ENCODE measurements around the gene CDC42BPG. TPM values are rescaled to one million over a fixed set of nuclear protein-coding genes. Genes with fewer than 3 reads are reported as not detected.

The CDC42BPG gene
- total and polyA plus RNA-seq, 10 of the 15 experiments (the other 5 are each of a cell fraction or from before 2014, with no cell fraction given), result 0.02 to 1.3 (median 0.09) TPM; not detected in 1

GRCh38 chr11:64850979-64851567, 6.6 kb upstream of the CDC42BPG start (continued):
- no peak for TF ChIP-seq EZH2 (IDR thresholded peaks at IDR 0.05; ENCODE audit: borderline replicate concordance, control insufficient read depth, low read depth, low read length)
- TF ChIP-seq BMI1 (IDR thresholded peaks at IDR 0.05; ENCODE audit: borderline replicate concordance), result no peak; the same call in 1 of the 2 replicates
- TF ChIP-seq HDAC6 (IDR thresholded peaks at IDR 0.05; ENCODE audit: unreplicated experiment), result no peak
- TF ChIP-seq CBFB (IDR thresholded peaks at IDR 0.05; ENCODE audit: low read depth), result peak; percentile 93
- no peak for TF ChIP-seq HSF1 (IDR thresholded peaks at IDR 0.05; ENCODE audit: low read depth, low read length)
- peak; percentile 38; the same call in 1 of the 2 replicates for TF ChIP-seq RAD21 (IDR thresholded peaks at IDR 0.05; ENCODE audit: insufficient read depth, low read depth, low read length)
- no peak for TF ChIP-seq BRCA1 (IDR thresholded peaks at IDR 0.05; ENCODE audit: low read depth, low read length)
- TF ChIP-seq STAT1 (conservative IDR thresholded peaks at IDR 0.05), result peak; percentile 31; the same call in 1 of the 2 replicates
- TF ChIP-seq ATF2 (IDR thresholded peaks at IDR 0.05; ENCODE audit: low read length), result no peak
- peak; percentile 73; the same call in 1 of the 2 replicates for TF ChIP-seq ATF7 (IDR thresholded peaks at IDR 0.05; ENCODE audit: low read depth)
- no peak for TF ChIP-seq FOXK2 (IDR thresholded peaks at IDR 0.05)
- no peak for TF ChIP-seq SMAD1 (IDR thresholded peaks at IDR 0.05; ENCODE audit: low read depth, partially characterized antibody)
- TF ChIP-seq HCFC1 (IDR thresholded peaks at IDR 0.05; ENCODE audit: low read length), result peak; percentile 36; the same call in 1 of the 2 replicates
- peak; percentile 75 for TF ChIP-seq BACH1 (IDR thresholded peaks at IDR 0.05; ENCODE audit: borderline replicate concordance)
- no peak for TF ChIP-seq YBX1 (IDR thresholded peaks at IDR 0.05)
- TF ChIP-seq NR2C2 (IDR thresholded peaks at IDR 0.05; ENCODE audit: borderline replicate concordance, control insufficient read depth, insufficient read length, low read depth), result no peak
- no peak for TF ChIP-seq SMAD5 (IDR thresholded peaks at IDR 0.05; ENCODE audit: low read depth)
- TF ChIP-seq KDM1A (IDR thresholded peaks at IDR 0.05; ENCODE audit: borderline replicate concordance), result no peak
- peak; percentile 49; the same call in 1 of the 2 replicates for TF ChIP-seq SMC3 (IDR thresholded peaks at IDR 0.05; ENCODE audit: borderline replicate concordance, low read length)
- no peak for TF ChIP-seq BCLAF1 (IDR thresholded peaks at IDR 0.05)
- peak; percentile 97 for TF ChIP-seq BCL3 (IDR thresholded peaks at IDR 0.05; ENCODE audit: borderline replicate concordance, insufficient read depth, low read depth, low read length, poor library complexity, severe bottlenecking)
- TF ChIP-seq MTA2 (IDR thresholded peaks at IDR 0.05; ENCODE audit: low read depth), result peak; percentile 84
- TF ChIP-seq TCF7 (IDR thresholded peaks at IDR 0.05; ENCODE audit: borderline replicate concordance), result no peak
